HFFc6 (cell line): ENCODE data around the gene C7orf33. TPM values are rescaled to one million over a fixed set of nuclear protein-coding genes. Genes with fewer than 3 reads are reported as not detected.

Experiments
- DNase-seq: peaks from one replicate; pipeline ENCODE4 v3.0.0-alpha.2; 2018
- H3K27ac Mint-ChIP-seq: 2 replicates; pipeline ENCODE4 v1.8.0; 2020; ENCODE audit warnings: mild to moderate bottlenecking, mixed read lengths
- H3K27me3 Mint-ChIP-seq: 2 replicates; pipeline ENCODE4 v1.8.0; 2021; ENCODE audit warnings: mild to moderate bottlenecking, moderate library complexity, mixed read lengths; ENCODE audit not compliant: insufficient read depth
- H3K36me3 Mint-ChIP-seq: 2 replicates; pipeline ENCODE4 v1.8.0; 2021; ENCODE audit warnings: low read depth, mixed read lengths
- H3K4me1 Mint-ChIP-seq: 2 replicates; pipeline ENCODE4 v1.8.0; 2020; ENCODE audit warnings: low read depth, mixed read lengths
- H3K4me3 Mint-ChIP-seq: 2 replicates; pipeline ENCODE4 v1.8.0; 2020; ENCODE audit warnings: mild to moderate bottlenecking, moderate library complexity, mixed read lengths
- H3K9me3 Mint-ChIP-seq: 2 replicates; pipeline ENCODE4 v1.8.0; 2020; ENCODE audit warnings: mild to moderate bottlenecking, mixed read lengths
- total RNA-seq, 6 experiments: library from RNA; stranded (reverse); fragmentation: NEBNext Ultra II Directional; extraction: Animal tissue kit (Norgen Biotek cat#: 25700); gene quantifications; 2 replicates in 1 of 6; 3 replicates in 5 of 6; pipeline ENCODE4 v1.2.3, GENCODE V29; 2021
- TF ChIP-seq, protein P1 (sequence below): fragments of 200-600 bp; sonication (generic); IDR thresholded peaks from 2 replicates; pipeline ENCODE4 v1.5.0; 2021; ENCODE audit warnings: antibody characterized with exemption, mild to moderate bottlenecking

The C7orf33 gene
- total RNA-seq, 6 experiments from 2014 or later, result not detected

DNA sequence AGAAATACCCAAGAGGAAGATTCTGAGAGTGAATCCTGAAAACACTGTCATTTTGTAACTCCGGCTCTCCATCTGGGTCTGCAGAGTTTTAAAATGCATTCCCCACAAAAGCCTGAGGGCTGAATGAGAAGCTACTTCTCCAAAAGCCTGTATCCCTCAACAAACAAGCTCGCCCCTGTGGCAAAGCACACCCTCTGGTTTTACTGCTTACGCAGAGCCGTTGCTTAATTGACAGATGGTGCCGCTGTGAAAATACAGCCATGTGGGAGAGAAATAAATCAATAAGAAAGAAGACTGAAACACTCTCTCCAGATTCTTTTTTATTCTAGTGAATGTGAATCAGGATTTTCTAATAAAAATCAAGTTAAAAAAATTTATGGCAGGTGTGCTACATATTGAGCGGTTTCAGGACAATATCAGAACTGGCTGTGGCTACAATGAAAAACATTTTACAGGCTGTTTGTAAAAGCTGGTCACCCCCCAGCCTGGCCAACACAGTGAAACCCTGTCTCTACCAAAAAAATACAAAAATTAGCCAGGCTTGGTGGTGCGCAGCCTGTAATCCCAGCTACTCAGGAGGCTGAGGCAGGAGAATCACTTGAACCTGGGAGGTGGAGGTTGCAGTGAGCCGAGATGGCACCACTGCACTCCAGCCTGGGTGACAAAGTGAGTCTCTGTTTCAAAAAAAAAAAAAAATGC, 32.5 kb downstream of the C7orf33 start:
- H3K9me3 Mint-ChIP-seq, result no peaks in the 10 kb centered on the region
- TF ChIP-seq, protein P1, sequence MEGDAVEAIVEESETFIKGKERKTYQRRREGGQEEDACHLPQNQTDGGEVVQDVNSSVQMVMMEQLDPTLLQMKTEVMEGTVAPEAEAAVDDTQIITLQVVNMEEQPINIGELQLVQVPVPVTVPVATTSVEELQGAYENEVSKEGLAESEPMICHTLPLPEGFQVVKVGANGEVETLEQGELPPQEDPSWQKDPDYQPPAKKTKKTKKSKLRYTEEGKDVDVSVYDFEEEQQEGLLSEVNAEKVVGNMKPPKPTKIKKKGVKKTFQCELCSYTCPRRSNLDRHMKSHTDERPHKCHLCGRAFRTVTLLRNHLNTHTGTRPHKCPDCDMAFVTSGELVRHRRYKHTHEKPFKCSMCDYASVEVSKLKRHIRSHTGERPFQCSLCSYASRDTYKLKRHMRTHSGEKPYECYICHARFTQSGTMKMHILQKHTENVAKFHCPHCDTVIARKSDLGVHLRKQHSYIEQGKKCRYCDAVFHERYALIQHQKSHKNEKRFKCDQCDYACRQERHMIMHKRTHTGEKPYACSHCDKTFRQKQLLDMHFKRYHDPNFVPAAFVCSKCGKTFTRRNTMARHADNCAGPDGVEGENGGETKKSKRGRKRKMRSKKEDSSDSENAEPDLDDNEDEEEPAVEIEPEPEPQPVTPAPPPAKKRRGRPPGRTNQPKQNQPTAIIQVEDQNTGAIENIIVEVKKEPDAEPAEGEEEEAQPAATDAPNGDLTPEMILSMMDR, result no peak
- H3K36me3 Mint-ChIP-seq, result no peaks in the 10 kb centered on the region
- no peak for DNase-seq
- peaks cover 7% of the 10 kb centered on the region for H3K4me1 Mint-ChIP-seq
- H3K27me3 Mint-ChIP-seq, result peaks cover 30% of the 10 kb centered on the region
- no peak overlapping the region for H3K27ac Mint-ChIP-seq
- no peak overlapping the region for H3K4me3 Mint-ChIP-seq

DNA sequence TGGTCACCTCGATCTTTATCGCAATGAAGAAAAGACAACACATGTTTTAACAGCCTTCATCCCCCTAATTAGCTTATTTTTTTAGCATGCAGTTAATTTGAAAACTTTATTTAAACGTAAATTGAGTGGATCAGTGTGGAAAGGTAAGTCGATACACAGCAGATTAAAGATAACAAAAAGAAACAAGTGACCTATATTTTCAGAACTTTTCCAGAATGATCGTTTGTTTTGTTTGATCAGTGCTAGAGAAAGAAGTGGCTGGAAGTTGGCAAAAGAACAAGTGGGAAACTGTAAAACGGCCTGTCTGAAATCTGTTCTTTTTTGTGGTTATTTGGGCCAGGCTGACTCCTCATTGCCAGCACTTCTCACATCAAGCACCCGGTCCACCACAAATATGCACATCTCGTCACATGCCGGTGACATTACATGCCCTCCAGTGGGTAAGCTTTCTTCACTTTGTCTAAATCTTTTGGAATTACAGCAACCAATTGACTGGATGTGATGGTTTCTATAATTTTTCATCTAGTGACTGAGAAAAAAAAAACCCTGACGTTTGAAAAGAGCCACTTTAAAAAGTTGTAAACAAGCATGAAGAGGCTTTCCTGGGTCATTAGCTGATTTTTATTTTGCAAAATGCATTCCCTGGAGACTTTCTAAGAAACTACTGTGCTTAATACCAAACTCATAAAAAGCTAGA, 33.2 kb downstream of the C7orf33 start:
- no peaks in the 10 kb centered on the region for H3K9me3 Mint-ChIP-seq
- no peak overlapping the region for H3K27ac Mint-ChIP-seq
- H3K4me1 Mint-ChIP-seq, result peaks cover 7% of the 10 kb centered on the region
- TF ChIP-seq, protein P1, result no peak
- DNase-seq, result peak; percentile 30
- H3K4me3 Mint-ChIP-seq, result no peak overlapping the region
- H3K36me3 Mint-ChIP-seq, result no peaks in the 10 kb centered on the region
- H3K27me3 Mint-ChIP-seq, result peaks cover 26% of the 10 kb centered on the region

DNA sequence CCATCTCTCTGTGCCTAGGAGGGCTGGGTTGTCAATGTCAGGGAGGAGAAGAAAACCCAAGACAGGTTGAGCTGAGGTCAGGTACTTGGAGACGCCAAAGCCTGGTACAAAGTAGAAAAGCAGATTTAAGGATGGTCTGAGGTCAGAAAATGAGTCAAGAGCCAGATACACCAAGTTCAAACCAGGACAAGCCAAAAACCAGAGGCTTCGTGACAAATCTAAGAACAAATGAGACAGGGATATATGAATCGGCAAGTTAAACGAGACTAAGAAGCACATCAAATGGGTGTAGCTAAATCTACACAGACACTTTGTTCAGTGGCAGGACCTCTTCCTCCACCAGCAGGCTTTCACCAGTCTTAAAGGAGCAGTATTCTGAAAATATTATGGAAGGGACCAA, 34.2 kb downstream of the C7orf33 start:
- Mint-ChIP-seq H3K27me3 (peaks cover 29% of the 10 kb centered on the region), H3K4me3 (no peak overlapping the region), H3K4me1 (peaks cover 7% of the 10 kb centered on the region), H3K36me3 (no peaks in the 10 kb centered on the region), H3K27ac (no peak overlapping the region), H3K9me3 (no peaks in the 10 kb centered on the region)
- no peak for DNase-seq
- TF ChIP-seq, protein P1, result no peak

DNA sequence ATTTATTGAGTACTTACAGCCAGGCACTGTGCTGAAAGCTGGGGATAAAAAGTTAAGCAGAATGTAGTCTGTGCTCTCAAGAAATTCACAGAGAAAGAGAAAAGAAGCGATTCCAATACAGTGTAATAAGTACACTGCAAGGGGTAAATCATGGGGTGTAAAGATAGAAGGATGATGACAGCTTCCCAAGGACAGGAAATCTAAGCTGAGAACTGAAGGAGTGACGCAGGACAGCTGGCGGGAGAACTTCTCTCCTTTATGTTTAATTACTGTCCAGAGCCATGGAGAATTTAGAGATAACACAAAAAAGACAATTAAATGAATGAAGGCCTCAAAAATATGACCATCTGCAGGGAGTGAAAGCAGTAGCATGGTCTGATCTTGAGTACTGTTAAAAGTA, 34.8 kb downstream of the C7orf33 start:
- Mint-ChIP-seq H3K4me3 (no peak overlapping the region), H3K9me3 (no peaks in the 10 kb centered on the region), H3K27ac (no peak overlapping the region), H3K27me3 (peaks cover 31% of the 10 kb centered on the region), H3K4me1 (peaks cover 7% of the 10 kb centered on the region), H3K36me3 (no peaks in the 10 kb centered on the region)
- no peak for DNase-seq
- TF ChIP-seq, protein P1, result no peak

DNA sequence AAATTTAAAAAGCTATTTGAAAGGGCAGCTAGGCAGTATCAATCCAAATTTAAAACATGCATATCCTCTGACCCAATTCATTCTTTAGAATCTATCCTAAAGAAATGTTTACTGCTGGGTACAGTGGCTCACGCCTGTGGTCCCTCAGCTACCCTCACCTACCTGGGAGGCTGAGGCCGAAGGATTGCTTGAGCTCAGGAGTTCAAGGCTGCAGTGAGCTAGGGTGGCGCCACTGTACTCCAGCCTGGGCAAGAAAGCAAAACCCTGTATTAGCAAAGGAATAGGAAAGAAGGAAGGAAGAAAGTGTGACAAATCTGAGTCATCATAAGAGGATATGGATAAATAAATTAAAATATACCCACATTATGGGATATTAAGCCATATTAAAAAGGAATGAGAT, 36.3 kb downstream of the C7orf33 start:
- TF ChIP-seq, protein P1, result no peak
- Mint-ChIP-seq H3K9me3 (no peaks in the 10 kb centered on the region), H3K27me3 (peaks cover 26% of the 10 kb centered on the region), H3K4me3 (no peak overlapping the region), H3K4me1 (peaks cover 7% of the 10 kb centered on the region), H3K27ac (no peak overlapping the region), H3K36me3 (no peaks in the 10 kb centered on the region)
- no peak for DNase-seq
